ENCODE results near the gene RBMS3.

DNA sequence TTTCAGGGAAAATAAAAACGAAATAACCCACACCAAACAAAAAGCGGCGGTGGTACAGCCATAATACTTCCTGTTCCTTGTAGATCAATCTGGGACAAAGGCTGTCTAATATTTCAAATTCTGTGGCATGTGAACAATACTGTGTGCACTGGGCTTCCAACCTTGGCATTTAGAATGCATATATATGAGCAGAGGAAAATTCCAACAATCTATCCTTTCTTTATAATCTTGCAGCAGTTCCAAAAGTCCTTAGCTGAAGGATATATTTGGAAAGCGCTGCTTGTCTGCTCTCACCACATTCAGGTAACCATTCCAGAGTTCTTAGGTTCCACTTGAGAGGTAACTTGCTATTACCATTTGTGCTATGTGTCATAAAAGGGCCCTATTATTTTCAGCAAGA is 231.8 kb downstream of the RBMS3 start:
- TF ChIP-seq, protein P1, sequence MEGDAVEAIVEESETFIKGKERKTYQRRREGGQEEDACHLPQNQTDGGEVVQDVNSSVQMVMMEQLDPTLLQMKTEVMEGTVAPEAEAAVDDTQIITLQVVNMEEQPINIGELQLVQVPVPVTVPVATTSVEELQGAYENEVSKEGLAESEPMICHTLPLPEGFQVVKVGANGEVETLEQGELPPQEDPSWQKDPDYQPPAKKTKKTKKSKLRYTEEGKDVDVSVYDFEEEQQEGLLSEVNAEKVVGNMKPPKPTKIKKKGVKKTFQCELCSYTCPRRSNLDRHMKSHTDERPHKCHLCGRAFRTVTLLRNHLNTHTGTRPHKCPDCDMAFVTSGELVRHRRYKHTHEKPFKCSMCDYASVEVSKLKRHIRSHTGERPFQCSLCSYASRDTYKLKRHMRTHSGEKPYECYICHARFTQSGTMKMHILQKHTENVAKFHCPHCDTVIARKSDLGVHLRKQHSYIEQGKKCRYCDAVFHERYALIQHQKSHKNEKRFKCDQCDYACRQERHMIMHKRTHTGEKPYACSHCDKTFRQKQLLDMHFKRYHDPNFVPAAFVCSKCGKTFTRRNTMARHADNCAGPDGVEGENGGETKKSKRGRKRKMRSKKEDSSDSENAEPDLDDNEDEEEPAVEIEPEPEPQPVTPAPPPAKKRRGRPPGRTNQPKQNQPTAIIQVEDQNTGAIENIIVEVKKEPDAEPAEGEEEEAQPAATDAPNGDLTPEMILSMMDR (CRISPR knock-in tag; IDR thresholded peaks at IDR 0.05), result no peak
- TF ChIP-seq NRL (CRISPR knock-in tag; IDR thresholded peaks at IDR 0.05; ENCODE audit: borderline replicate concordance), result no peak
